Renal pelvis (tissue), 4 donors: Measurements from ENCODE around the gene EYS. TPM values are rescaled to one million over a fixed set of nuclear protein-coding genes. Genes with fewer than 3 reads are reported as not detected.

ENCODE experiments used
- DNase-seq: peaks from one replicate; pipeline ENCODE4 v3.0.0-alpha.2; 2013
- polyA plus RNA-seq, 3 donors: library from polyadenylated mRNA; unstranded; fragments of 120-200 nt; gene quantifications; one replicate each; pipeline ENCODE4 v1.2.1, GENCODE V29; 2013; ENCODE audit not compliant: insufficient read length in 3 of 3

The EYS gene
- polyA plus RNA-seq, 3 donors: 0.50 to 1.2 (median 0.82) TPM

GRCh38 chr6:64238071-64238470, 1469.0 kb downstream of the EYS start:
- no peak for DNase-seq

DNA sequence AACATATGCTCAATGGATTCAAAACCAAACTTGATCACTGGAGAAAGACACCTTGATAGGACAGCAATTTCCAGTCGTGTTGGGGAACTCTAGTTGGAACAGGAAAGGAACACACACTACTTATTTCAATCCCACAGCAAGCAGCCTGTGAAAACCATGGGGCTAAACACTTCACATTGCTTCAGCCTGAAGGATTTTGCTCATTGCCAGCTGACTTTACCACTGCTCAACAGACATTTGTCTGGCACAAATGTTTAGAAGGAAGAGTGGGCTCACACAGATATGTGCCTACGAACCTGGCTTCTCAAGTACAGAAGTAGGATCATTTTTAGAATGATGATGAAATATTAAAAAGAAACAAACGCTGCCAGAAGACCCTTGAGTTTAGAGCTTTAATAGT, 1473.3 kb downstream of the EYS start:
- no peak for DNase-seq

DNA sequence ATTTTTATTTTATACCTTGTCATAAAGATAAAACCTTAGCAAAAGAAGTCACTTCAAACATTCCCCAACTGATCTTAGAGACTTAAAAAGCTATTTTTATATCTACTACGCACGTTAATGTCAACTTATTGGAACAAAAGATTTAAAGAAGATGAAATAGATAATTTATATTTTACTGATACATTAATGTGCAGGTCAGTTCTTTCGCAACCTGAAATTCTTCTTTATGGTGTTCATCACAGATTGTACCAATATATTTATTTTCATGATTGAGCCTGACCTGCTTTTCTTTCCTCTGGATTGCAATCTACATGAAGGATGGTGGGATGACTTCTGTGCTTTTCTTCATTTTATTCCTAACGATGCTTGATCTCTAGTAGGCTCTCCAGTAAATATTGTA, 1475.1 kb downstream of the EYS start:
- DNase-seq: no peak

DNA sequence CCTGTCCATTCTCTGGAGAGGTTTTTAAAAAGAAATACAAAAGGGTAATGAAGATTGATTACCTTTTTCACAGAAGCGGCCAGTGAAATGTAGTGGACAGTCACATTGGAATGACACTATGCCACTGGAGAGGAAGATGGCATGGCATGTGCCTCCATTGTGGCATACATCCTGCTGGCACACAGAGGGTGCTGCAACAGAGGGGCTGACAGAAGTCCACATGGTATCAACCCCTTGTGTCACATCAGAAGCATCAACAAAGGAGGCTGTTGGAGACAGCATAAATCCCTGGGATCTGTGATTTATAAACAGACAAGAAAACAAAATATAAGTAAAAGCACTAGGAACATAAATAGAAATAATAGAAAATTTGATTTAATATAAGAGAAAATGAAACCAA, 1476.5 kb downstream of the EYS start:
- DNase-seq: no peak

- DNase-seq: no peak
Measured at GRCh38 chr6:64227863-64228262, 1479.2 kb downstream of the EYS start.

DNA sequence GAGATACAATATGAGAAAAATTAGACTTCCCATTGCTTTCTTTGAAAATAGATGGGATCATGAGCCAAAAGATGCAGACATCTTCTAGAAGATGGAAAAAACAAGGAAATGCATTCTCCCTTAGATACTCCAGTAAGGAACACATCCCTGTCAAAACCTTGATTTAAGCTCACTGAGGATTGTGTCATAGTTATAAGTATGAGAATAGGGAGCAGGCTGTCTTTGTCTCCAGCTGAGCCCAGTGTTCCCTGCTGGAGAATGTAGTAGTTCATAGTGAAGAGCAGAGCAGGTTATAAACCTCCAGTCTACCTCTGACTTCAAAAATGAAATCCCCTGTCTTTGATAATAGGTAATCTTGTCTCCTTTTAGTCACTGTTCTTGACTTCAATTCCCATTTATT, 1481.5 kb downstream of the EYS start:
- no peak for DNase-seq

- no peak for DNase-seq
Measured at GRCh38 chr6:64224819-64225218, 1482.2 kb downstream of the EYS start.

DNA sequence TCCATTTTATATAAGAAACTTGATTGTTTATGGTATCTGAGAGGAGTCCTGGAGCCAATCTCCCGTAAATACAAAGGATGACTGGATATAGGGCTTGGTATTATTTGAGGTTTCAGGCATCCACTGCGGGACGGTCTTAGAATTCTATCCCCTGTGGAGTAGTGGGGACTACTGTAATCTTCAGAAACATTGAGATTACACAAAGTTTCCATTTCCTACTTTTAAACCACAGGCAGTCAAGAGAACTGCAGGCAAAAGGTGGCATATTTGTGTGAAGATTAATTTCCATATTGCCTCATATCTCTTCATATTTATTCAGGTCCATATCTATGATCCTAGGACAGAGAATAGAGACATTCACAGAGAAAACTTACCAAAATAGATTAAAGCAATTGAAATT, 1485.2 kb downstream of the EYS start:
- no peak for DNase-seq

DNA sequence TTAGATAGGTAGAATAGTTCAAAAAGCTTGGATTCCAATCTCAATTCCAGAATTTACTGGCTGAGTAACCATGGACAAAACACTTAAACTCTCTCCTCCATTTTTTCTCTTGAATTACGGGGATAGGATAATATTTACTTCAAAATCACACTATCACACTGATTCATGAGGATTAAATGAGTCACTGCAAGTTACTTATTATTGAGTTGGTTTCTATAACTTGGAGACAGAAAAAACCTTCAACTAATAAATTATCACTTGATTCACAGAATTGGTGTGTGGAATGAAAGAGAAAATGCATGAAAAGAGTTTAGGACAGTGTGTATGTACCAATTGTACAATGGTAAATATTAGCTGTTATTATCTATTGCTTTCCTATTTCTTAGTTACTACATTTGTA, 1486.2 kb downstream of the EYS start:
- no peak for DNase-seq

GRCh38 chr6:64217721-64218620, 1489.1 kb downstream of the EYS start:
- DNase-seq: no peak

- DNase-seq: no peak
Measured at GRCh38 chr6:64214373-64214772, 1492.7 kb downstream of the EYS start.

- no peak for DNase-seq
Measured at GRCh38 chr6:64213697-64214096, 1493.3 kb downstream of the EYS start.

DNA sequence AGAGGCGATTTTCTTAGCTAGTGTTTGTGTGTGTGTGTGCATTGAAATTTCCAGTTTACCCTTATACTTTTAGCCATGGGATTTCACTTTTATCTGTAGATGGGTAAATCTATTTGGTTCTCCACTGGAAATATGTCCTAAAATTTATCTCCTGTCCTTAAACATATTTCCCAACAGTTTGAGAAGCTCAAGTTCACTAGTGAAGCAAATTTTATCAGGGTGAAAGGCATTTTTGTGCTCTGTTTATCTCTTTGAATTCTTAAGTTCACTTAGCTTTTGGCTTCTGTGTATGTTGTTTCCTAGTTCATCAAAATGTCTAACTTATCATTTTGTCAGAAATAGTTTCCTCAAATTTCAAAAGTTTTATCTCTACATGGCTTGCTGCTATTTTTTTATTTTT, 1509.8 kb downstream of the EYS start:
- no peak for DNase-seq

DNA sequence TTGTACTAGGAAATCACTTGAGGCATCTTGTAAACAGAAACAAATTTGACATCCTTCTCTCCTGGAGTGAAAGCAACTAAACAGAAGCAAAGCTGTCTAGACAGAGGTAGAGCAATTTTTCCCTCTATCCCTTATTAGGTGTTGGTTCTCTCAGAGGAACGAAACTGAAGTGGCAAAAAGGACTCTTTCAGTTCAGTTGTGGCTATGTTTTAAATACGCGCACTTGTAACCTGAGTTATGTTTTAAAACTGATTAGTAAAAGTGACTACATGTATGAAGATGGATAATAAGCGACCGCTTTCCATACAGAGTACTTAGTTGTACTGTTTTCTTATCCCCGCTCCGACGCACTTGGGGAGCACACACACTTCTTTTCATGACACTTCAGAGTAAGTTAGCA, 1520.4 kb downstream of the EYS start:
- no peak for DNase-seq

- no peak for DNase-seq
Measured at GRCh38 chr6:64185621-64186020, 1521.4 kb downstream of the EYS start.

DNA sequence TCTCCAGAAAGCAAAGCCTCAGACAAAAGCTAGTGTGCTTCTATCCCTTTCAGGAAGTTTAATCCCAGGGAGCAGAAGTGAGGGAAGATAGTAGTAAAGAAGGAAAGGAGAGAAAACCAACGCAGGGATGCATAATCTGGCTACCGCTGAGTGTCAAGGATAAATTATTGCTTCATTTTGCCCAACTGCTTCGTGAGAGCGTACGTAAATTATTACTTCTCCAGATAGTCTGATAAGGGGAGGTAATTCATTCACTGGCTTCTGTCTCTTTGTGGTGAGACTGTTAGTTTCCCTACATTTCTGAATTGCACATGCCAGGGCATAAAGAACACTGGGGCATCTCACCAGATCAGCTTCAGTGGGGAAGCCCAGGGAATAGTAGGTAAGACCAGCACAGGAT, 1531.7 kb downstream of the EYS start:
- no peak for DNase-seq

- no peak for DNase-seq
Measured at GRCh38 chr6:64170316-64170715, 1536.7 kb downstream of the EYS start.

GRCh38 chr6:64160486-64160885, 1546.5 kb downstream of the EYS start:
- no peak for DNase-seq

DNA sequence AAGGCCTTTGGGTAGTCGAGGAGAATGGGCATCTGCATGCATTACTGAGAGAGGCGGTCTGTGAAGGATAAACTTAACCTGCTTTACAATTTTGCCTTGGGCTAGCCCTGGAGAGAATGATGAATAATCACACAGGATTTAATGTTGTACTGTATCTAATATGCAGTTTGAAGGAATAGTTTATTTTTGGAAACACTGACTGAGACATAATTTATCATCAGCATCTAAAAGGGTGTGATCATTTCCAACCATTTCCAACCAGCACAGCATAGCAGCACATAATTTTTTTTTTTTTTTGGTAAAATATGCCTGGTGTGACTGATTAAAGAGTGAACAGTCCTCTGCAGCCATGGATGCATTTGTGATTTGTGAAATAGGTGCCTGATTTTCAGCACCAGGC, 1552.0 kb downstream of the EYS start:
- no peak for DNase-seq

DNA sequence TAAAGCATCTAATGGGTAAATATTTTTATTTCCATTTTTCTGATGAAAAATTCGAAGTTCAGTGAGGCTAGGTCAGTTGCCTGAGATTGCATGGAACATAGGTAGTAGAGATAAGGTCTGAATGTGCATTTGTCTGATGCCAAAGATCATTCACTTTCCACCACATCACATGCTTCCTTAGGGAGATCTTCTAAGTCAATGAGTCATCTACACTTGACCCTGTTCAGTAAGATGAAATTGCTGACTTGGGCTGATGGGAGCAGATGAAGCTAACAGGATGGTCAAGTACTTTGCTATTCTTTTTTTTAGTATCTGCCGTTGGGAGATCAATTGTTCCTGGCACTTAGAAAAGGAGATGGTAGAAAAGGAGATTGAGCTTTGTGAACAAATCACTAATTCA, 1560.2 kb downstream of the EYS start:
- DNase-seq: no peak

GRCh38 chr6:64146094-64146493, 1560.9 kb downstream of the EYS start:
- no peak for DNase-seq

DNA sequence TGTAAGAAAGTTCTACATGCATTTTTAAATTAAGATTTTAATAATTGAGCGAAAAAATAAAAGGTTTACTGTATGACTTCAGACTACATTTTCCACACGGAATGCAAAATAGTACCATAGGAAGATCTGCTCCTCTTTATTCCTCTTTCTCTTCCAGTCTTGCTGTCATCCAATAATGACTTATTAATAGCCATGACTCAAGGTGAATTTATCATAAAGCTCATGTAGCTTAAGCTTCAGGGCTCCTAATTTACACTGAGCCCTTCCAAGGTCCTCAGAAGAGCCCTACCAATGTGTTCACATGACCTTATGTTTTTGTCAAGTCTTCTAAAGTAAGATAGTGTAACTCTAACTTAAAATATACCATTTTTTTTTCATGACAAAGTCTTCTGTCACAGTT, 1561.4 kb downstream of the EYS start:
- DNase-seq: no peak

DNA sequence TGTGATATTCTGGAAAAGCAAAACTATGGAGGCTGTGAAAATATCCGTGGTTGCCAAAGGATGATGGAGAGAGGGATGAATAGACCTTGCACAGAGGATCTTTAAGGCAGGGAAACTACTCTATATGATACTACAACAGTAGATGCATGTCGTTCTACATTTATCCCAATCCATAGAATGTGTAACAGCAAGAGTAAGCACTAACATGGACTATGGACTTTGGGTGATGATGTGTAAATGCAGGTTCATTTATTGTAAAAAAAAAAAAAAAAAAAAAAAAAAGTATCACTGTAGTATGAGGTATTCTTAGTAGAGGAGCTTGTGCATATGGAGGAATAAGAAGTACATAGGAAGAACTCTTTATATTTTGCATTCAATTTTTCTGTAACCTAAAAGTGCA, 1563.9 kb downstream of the EYS start:
- DNase-seq: no peak

DNA sequence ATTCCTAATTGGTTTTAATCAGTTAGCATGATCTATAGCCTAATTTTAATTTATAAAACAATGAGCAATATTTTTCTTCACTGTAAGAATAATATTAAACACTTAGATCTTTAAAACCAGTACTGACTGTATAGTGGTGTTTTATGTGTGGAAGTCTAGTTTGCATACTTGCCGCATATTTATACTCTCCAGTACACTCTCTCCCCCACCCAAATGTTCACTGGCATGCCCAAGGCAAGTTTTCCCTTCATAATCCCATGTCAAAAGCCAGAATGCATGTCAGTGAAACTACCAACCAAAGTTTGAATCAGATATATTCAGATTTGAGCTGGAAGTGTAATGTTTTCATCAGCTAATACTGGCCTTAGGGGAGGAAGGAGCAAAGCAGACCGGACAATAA, 1565.3 kb downstream of the EYS start:
- no peak for DNase-seq
